ENCODE results near the gene ODC1.

The ODC1 gene

DNA sequence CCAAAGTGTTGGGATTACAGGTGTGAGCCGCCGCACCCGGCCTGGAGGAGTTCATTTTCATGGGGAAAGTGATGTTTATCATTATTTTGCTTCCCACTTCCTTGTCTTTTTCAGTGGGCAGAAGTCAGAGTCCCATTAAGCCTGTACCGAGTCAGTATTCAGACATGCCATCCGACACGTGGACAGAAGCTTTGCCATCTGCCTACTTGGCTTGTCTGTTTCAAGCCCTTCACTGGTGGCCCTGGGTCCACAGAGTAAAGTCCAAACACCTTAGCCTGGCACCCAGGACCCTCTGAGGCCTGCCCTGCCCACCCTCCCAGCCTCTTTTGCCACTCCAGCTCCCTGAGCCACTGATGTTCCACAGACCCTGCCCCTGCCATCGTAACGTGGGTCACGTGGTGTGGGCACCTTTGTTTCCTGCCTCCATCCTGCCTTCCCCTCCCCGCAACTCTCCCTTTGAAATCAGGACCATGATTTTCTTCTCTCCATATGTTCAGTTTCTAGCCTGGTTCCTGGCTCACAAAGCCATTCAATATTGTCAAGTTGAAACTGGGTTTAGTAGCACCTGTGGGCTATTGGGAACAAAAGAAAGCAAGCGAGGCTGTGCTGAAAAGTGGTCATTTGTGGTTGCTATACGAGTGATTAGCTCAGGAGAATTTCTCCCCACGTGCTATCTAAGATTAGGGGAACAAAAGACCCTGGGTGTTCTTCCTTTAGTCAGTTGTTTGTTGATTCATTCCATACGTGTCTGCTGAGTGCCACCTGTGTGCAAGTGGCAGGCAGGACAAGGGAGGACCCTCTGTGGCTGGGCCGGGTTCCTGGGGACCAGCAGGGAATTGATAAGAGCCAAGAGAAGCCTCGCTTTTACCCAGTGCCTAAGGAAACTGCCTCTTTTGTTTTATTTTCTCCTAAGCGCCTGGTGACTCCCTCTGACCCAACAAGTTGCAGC lies 5.1 kb upstream of the ODC1 start:
- Mint-ChIP-seq H3K27me3 (ENCODE audit: low read depth, poor library complexity) (no peaks in the 10 kb centered on the region), H3K27ac (no peak overlapping the region), H3K4me3 (no peak overlapping the region), H3K9me3 (no peaks in the 10 kb centered on the region), H3K36me3 (ENCODE audit: low read depth) (no peaks in the 10 kb centered on the region), H3K4me1 (peaks cover 55% of the 10 kb centered on the region)
- TF ChIP-seq CTCF (IDR thresholded peaks at IDR 0.05) = no peak
- no peak for DNase-seq

DNA sequence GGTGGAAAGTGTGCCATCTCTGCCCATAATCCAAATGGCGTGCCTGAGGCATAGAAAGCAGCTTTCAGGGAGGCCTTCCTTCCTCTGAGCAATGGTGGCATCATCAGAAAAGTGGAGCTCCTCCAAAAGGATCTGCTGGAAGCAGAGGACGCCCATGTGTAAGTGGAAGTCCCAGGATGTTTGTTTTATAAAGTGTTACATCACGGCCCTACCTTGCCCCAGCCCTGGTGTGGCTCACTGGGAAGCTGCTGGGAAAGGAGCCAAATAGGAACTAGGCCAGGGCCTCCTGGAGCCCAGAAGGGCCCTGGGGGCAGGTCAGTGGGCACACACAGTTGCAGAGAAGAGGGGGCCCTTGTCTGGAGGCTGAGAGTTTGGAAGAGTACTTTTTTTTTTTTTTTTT lies 4.2 kb upstream of the ODC1 start:
- H3K9me3 Mint-ChIP-seq = no peaks in the 10 kb centered on the region
- TF ChIP-seq CTCF (IDR thresholded peaks at IDR 0.05) = no peak
- peaks cover 58% of the 10 kb centered on the region for H3K4me1 Mint-ChIP-seq
- no peak for DNase-seq
- H3K27me3 Mint-ChIP-seq (ENCODE audit: low read depth, poor library complexity) = no peaks in the 10 kb centered on the region
- H3K27ac Mint-ChIP-seq = no peak overlapping the region
- H3K4me3 Mint-ChIP-seq = no peak overlapping the region
- no peaks in the 10 kb centered on the region for H3K36me3 Mint-ChIP-seq (ENCODE audit: low read depth)

DNA sequence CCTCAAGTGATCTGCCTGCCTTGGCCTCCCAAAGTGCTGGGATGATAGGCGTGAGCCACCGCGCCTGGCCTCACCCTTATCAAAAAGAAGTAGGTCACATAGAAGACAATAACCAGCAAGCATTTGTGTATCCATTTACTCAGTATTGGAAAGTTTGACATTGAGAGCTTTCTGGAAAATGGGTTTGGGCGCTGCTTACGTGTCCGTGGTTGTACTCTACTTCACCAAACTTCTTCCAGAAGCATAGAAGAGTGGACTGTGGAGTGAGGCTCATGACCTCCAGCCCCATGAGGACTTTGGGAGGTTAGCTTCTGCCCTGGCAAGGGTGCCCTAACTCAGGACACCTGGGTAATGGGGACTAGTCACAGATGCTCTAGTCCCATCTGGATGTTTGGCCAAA lies 3.7 kb upstream of the ODC1 start:
- no peak for DNase-seq
- H3K4me1 Mint-ChIP-seq = peaks cover 62% of the 10 kb centered on the region
- TF ChIP-seq CTCF (IDR thresholded peaks at IDR 0.05) = no peak
- H3K27me3 Mint-ChIP-seq (ENCODE audit: low read depth, poor library complexity) = no peaks in the 10 kb centered on the region
- no peaks in the 10 kb centered on the region for H3K36me3 Mint-ChIP-seq (ENCODE audit: low read depth)
- H3K4me3 Mint-ChIP-seq = no peak overlapping the region
- no peaks in the 10 kb centered on the region for H3K9me3 Mint-ChIP-seq
- H3K27ac Mint-ChIP-seq = no peak overlapping the region

GRCh38 chr2:10449838-10450691 lies 1.9 kb upstream of the ODC1 start:
- peaks cover 63% of the 10 kb centered on the region for H3K4me1 Mint-ChIP-seq
- no peaks in the 10 kb centered on the region for H3K36me3 Mint-ChIP-seq (ENCODE audit: low read depth)
- no peak overlapping the region for H3K27ac Mint-ChIP-seq
- DNase-seq = no peak
- peak overlapping the region; percentile 81 for H3K4me3 Mint-ChIP-seq
- no peak for TF ChIP-seq CTCF (IDR thresholded peaks at IDR 0.05)
- H3K27me3 Mint-ChIP-seq (ENCODE audit: low read depth, poor library complexity) = no peaks in the 10 kb centered on the region
- no peaks in the 10 kb centered on the region for H3K9me3 Mint-ChIP-seq

DNA sequence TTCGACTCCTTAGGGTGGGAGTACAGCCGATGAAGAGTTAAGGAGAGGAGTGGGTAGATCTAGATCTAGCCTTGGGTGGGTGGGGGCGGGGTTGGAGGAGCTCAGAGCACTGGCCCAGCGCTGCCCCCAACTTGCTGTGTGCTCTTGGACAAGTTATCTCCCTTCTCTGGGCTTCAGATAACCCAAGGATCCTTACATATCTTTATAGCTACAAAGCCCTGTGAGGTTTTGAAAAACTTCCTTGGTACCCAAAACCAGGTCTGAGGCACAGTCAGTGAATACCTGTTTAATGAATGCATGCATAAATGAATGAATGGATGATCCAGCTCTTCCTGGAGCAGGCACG lies 1.3 kb upstream of the ODC1 start:
- no peaks in the 10 kb centered on the region for H3K9me3 Mint-ChIP-seq
- H3K27me3 Mint-ChIP-seq (ENCODE audit: low read depth, poor library complexity) = no peaks in the 10 kb centered on the region
- DNase-seq = no peak
- no peak for TF ChIP-seq CTCF (IDR thresholded peaks at IDR 0.05)
- peaks cover 5% of the 10 kb centered on the region for H3K36me3 Mint-ChIP-seq (ENCODE audit: low read depth)
- peak overlapping the region; percentile 81 for H3K4me3 Mint-ChIP-seq
- peaks cover 57% of the 10 kb centered on the region for H3K4me1 Mint-ChIP-seq
- H3K27ac Mint-ChIP-seq = no peak overlapping the region

Data from nephron progenitor cell (in vitro differentiated cells).